ENCODE measurements around the gene CNGB1. TPM values are rescaled to one million over a fixed set of nuclear protein-coding genes. Genes with fewer than 3 reads are reported as not detected.

Gene CNGB1
- total RNA-seq, 1 experiment from 2014 or later: not detected

- TF ChIP-seq, protein P1, sequence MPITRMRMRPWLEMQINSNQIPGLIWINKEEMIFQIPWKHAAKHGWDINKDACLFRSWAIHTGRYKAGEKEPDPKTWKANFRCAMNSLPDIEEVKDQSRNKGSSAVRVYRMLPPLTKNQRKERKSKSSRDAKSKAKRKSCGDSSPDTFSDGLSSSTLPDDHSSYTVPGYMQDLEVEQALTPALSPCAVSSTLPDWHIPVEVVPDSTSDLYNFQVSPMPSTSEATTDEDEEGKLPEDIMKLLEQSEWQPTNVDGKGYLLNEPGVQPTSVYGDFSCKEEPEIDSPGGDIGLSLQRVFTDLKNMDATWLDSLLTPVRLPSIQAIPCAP (CRISPR knock-in tag; IDR thresholded peaks at IDR 0.05): no peak
- no peak for TF ChIP-seq JUN (CRISPR knock-in tag; IDR thresholded peaks at IDR 0.05)
- no peak for TF ChIP-seq RORB (CRISPR knock-in tag; IDR thresholded peaks at IDR 0.05)
- no peak for TF ChIP-seq ELF4 (CRISPR knock-in tag; IDR thresholded peaks at IDR 0.05; ENCODE audit: low read depth)
- TF ChIP-seq, protein P2, sequence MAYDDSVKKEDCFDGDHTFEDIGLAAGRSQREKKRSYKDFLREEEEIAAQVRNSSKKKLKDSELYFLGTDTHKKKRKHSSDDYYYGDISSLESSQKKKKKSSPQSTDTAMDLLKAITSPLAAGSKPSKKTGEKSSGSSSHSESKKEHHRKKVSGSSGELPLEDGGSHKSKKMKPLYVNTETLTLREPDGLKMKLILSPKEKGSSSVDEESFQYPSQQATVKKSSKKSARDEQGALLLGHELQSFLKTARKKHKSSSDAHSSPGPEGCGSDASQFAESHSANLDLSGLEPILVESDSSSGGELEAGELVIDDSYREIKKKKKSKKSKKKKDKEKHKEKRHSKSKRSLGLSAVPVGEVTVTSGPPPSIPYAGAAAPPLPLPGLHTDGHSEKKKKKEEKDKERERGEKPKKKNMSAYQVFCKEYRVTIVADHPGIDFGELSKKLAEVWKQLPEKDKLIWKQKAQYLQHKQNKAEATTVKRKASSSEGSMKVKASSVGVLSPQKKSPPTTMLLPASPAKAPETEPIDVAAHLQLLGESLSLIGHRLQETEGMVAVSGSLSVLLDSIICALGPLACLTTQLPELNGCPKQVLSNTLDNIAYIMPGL (CRISPR knock-in tag; IDR thresholded peaks at IDR 0.05): no peak
- TF ChIP-seq ZNF263 (CRISPR knock-in tag; IDR thresholded peaks at IDR 0.05; ENCODE audit: low read depth): no peak
- TF ChIP-seq, protein P3, sequence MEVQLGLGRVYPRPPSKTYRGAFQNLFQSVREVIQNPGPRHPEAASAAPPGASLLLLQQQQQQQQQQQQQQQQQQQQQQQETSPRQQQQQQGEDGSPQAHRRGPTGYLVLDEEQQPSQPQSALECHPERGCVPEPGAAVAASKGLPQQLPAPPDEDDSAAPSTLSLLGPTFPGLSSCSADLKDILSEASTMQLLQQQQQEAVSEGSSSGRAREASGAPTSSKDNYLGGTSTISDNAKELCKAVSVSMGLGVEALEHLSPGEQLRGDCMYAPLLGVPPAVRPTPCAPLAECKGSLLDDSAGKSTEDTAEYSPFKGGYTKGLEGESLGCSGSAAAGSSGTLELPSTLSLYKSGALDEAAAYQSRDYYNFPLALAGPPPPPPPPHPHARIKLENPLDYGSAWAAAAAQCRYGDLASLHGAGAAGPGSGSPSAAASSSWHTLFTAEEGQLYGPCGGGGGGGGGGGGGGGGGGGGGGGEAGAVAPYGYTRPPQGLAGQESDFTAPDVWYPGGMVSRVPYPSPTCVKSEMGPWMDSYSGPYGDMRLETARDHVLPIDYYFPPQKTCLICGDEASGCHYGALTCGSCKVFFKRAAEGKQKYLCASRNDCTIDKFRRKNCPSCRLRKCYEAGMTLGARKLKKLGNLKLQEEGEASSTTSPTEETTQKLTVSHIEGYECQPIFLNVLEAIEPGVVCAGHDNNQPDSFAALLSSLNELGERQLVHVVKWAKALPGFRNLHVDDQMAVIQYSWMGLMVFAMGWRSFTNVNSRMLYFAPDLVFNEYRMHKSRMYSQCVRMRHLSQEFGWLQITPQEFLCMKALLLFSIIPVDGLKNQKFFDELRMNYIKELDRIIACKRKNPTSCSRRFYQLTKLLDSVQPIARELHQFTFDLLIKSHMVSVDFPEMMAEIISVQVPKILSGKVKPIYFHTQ (CRISPR knock-in tag; IDR thresholded peaks at IDR 0.05): no peak
- TF ChIP-seq OVOL2 (CRISPR knock-in tag; IDR thresholded peaks at IDR 0.05; ENCODE audit: borderline replicate concordance): no peak
- no peak for TF ChIP-seq KAT7 (CRISPR knock-in tag; IDR thresholded peaks at IDR 0.05; ENCODE audit: borderline replicate concordance)
Measured at GRCh38 chr16:57949595-57950238, 21.2 kb downstream of the CNGB1 start (continued).

GRCh38 chr16:57949013-57949412 lies 21.9 kb downstream of the CNGB1 start:
- DNase-seq (ENCODE audit: low spot score) (no peak), ATAC-seq (peak; percentile 81)
- H3K9me3 Mint-ChIP-seq: peaks cover 5% of the 10 kb centered on the region; the same call in 1 of the 2 replicates
- CTCF ChIA-PET: interaction anchor here (1.1 to 1.4 kb wide), 3 partner anchors 9 to 17 kb away, joined by 3 to 5 read pairs (median 3); no protein-coding TSS in a partner anchor
- H3K27ac Mint-ChIP-seq: no peak overlapping the region
- H3K4me3 Mint-ChIP-seq: no peak overlapping the region
- no peaks in the 10 kb centered on the region for H3K36me3 Mint-ChIP-seq
- POLR2A ChIA-PET: interaction anchor here (0.6 kb wide), 1 partner anchor 83 kb away, joined by 7 read pairs; no protein-coding TSS in a partner anchor
- no peak for TF ChIP-seq ATF1 (CRISPR knock-in tag; IDR thresholded peaks at IDR 0.05)
- TF ChIP-seq FOXP1 (CRISPR knock-in tag; IDR thresholded peaks at IDR 0.05; ENCODE audit: borderline replicate concordance): no peak
- TF ChIP-seq GRHL2 (CRISPR knock-in tag; IDR thresholded peaks at IDR 0.05; ENCODE audit: insufficient replicate concordance, severe bottlenecking): no peak
- TF ChIP-seq, protein P4, sequence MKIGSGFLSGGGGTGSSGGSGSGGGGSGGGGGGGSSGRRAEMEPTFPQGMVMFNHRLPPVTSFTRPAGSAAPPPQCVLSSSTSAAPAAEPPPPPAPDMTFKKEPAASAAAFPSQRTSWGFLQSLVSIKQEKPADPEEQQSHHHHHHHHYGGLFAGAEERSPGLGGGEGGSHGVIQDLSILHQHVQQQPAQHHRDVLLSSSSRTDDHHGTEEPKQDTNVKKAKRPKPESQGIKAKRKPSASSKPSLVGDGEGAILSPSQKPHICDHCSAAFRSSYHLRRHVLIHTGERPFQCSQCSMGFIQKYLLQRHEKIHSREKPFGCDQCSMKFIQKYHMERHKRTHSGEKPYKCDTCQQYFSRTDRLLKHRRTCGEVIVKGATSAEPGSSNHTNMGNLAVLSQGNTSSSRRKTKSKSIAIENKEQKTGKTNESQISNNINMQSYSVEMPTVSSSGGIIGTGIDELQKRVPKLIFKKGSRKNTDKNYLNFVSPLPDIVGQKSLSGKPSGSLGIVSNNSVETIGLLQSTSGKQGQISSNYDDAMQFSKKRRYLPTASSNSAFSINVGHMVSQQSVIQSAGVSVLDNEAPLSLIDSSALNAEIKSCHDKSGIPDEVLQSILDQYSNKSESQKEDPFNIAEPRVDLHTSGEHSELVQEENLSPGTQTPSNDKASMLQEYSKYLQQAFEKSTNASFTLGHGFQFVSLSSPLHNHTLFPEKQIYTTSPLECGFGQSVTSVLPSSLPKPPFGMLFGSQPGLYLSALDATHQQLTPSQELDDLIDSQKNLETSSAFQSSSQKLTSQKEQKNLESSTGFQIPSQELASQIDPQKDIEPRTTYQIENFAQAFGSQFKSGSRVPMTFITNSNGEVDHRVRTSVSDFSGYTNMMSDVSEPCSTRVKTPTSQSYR (CRISPR knock-in tag; IDR thresholded peaks at IDR 0.05): no peak
- peaks cover 6% of the 10 kb centered on the region; the same call in 1 of the 2 replicates for H3K4me1 Mint-ChIP-seq
- no peaks in the 10 kb centered on the region for H3K27me3 Mint-ChIP-seq (ENCODE audit: low read depth)

DNA sequence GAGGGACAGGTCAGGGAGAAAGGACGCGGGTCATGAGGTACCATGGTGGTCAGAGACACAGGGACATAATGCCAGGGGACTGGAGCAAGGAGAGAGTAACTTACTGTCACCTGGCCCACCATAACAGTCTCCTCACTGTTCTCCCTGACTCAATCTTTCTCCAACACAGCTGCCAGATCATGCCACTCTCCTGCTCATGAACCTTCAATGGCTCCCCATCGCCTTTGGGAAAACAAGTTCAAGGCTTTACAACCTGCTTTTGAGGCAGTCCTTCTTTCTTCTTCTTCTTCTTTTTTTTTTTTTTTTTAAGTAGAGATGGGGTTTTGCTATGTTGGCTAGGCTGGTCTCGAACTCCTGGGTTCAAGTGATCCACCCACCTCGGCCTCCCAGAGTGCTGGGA lies 22.9 kb downstream of the CNGB1 start:
- POLR2A ChIA-PET: no interaction called here
- ATAC-seq (no peak), DNase-seq (ENCODE audit: low spot score) (no peak)
- CTCF ChIA-PET: no interaction called here
- Mint-ChIP-seq H3K27me3 (ENCODE audit: low read depth) (no peaks in the 10 kb centered on the region), H3K36me3 (no peaks in the 10 kb centered on the region), H3K4me1 (peaks cover 6% of the 10 kb centered on the region; the same call in 1 of the 2 replicates), H3K4me3 (no peak overlapping the region), H3K27ac (no peak overlapping the region), H3K9me3 (peaks cover 5% of the 10 kb centered on the region; the same call in 1 of the 2 replicates)
- no peak for TF ChIP-seq ATF1 (CRISPR knock-in tag; IDR thresholded peaks at IDR 0.05)
- TF ChIP-seq SMAD4 (CRISPR knock-in tag; IDR thresholded peaks at IDR 0.05): no peak
- TF ChIP-seq, protein P5, sequence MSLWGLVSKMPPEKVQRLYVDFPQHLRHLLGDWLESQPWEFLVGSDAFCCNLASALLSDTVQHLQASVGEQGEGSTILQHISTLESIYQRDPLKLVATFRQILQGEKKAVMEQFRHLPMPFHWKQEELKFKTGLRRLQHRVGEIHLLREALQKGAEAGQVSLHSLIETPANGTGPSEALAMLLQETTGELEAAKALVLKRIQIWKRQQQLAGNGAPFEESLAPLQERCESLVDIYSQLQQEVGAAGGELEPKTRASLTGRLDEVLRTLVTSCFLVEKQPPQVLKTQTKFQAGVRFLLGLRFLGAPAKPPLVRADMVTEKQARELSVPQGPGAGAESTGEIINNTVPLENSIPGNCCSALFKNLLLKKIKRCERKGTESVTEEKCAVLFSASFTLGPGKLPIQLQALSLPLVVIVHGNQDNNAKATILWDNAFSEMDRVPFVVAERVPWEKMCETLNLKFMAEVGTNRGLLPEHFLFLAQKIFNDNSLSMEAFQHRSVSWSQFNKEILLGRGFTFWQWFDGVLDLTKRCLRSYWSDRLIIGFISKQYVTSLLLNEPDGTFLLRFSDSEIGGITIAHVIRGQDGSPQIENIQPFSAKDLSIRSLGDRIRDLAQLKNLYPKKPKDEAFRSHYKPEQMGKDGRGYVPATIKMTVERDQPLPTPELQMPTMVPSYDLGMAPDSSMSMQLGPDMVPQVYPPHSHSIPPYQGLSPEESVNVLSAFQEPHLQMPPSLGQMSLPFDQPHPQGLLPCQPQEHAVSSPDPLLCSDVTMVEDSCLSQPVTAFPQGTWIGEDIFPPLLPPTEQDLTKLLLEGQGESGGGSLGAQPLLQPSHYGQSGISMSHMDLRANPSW (CRISPR knock-in tag; conservative IDR thresholded peaks at IDR 0.05; ENCODE audit: low read depth): no peak
- TF ChIP-seq, protein P6, sequence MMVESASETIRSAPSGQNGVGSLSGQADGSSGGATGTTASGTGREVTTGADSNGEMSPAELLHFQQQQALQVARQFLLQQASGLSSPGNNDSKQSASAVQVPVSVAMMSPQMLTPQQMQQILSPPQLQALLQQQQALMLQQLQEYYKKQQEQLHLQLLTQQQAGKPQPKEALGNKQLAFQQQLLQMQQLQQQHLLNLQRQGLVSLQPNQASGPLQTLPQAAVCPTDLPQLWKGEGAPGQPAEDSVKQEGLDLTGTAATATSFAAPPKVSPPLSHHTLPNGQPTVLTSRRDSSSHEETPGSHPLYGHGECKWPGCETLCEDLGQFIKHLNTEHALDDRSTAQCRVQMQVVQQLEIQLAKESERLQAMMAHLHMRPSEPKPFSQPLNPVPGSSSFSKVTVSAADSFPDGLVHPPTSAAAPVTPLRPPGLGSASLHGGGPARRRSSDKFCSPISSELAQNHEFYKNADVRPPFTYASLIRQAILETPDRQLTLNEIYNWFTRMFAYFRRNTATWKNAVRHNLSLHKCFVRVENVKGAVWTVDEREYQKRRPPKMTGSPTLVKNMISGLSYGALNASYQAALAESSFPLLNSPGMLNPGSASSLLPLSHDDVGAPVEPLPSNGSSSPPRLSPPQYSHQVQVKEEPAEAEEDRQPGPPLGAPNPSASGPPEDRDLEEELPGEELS (CRISPR knock-in tag; IDR thresholded peaks at IDR 0.05): no peak

Measured in WTC11 (cell line).